ENCODE data around the gene LCTL.

Gene LCTL

GRCh38 chr15:66611257-66612053 is 45.7 kb upstream of the LCTL start:
- Histone ChIP-seq H3K4me1 (ENCODE audit: low read length) (peaks cover 6% of the 10 kb centered on the region; the same call in 1 of the 2 replicates), H3K27ac (ENCODE audit: low read length) (no peak overlapping the region), H3K36me3 (replicated peaks; ENCODE audit: low read depth, low read length) (no peaks in the 10 kb centered on the region), H3K79me2 (ENCODE audit: low read length) (no peaks in the 10 kb centered on the region), H4K20me1 (ENCODE audit: insufficient read depth, low read length) (no peaks in the 10 kb centered on the region), H3K9ac (ENCODE audit: low read length) (no peak overlapping the region), H3K27me3 (ENCODE audit: low read depth, low read length) (0 out of 2 replicates have a peak, but pooled peaks cover 3% of the 10 kb centered on the region), H3K4me2 (ENCODE audit: low read length) (no peak overlapping the region), H3K4me3 (ENCODE audit: low read length) (no peak overlapping the region), H2AFZ (ENCODE audit: low read depth, low read length) (no peak overlapping the region), H3K9me3 (ENCODE audit: insufficient read depth, low read length) (no peaks in the 10 kb centered on the region)
- TF ChIP-seq CTCF (IDR thresholded peaks at IDR 0.05; ENCODE audit: low read depth, low read length): no peak
- TF ChIP-seq EZH2phosphoT487 (IDR thresholded peaks at IDR 0.05; ENCODE audit: low read depth): no peak

- Histone ChIP-seq H4K20me1 (ENCODE audit: insufficient read depth, low read length) (no peaks in the 10 kb centered on the region), H3K4me1 (ENCODE audit: low read length) (peaks cover 4% of the 10 kb centered on the region; the same call in 1 of the 2 replicates), H3K4me2 (ENCODE audit: low read length) (no peak overlapping the region), H3K36me3 (replicated peaks; ENCODE audit: low read depth, low read length) (no peaks in the 10 kb centered on the region), H3K27me3 (ENCODE audit: low read depth, low read length) (peaks cover 8% of the 10 kb centered on the region; the same call in 1 of the 2 replicates), H3K79me2 (ENCODE audit: low read length) (no peaks in the 10 kb centered on the region), H3K27ac (ENCODE audit: low read length) (no peak overlapping the region), H2AFZ (ENCODE audit: low read depth, low read length) (no peak overlapping the region), H3K9me3 (ENCODE audit: insufficient read depth, low read length) (no peaks in the 10 kb centered on the region), H3K9ac (ENCODE audit: low read length) (no peak overlapping the region), H3K4me3 (ENCODE audit: low read length) (no peak overlapping the region)
- TF ChIP-seq CTCF (IDR thresholded peaks at IDR 0.05; ENCODE audit: low read depth, low read length) (no peak), EZH2phosphoT487 (IDR thresholded peaks at IDR 0.05; ENCODE audit: low read depth) (no peak)
Measured at GRCh38 chr15:66609876-66610275, 44.1 kb upstream of the LCTL start.

- Histone ChIP-seq H3K4me2 (ENCODE audit: low read length) (no peak overlapping the region), H3K4me3 (ENCODE audit: low read length) (no peak overlapping the region), H3K4me1 (ENCODE audit: low read length) (no peaks in the 10 kb centered on the region), H3K27ac (ENCODE audit: low read length) (no peak overlapping the region), H3K9me3 (ENCODE audit: insufficient read depth, low read length) (no peaks in the 10 kb centered on the region), H4K20me1 (ENCODE audit: insufficient read depth, low read length) (no peaks in the 10 kb centered on the region), H2AFZ (ENCODE audit: low read depth, low read length) (no peak overlapping the region), H3K27me3 (ENCODE audit: low read depth, low read length) (peaks cover 9% of the 10 kb centered on the region; the same call in 1 of the 2 replicates), H3K79me2 (ENCODE audit: low read length) (no peaks in the 10 kb centered on the region), H3K9ac (ENCODE audit: low read length) (no peak overlapping the region), H3K36me3 (replicated peaks; ENCODE audit: low read depth, low read length) (no peaks in the 10 kb centered on the region)
- TF ChIP-seq CTCF (IDR thresholded peaks at IDR 0.05; ENCODE audit: low read depth, low read length) (no peak), EZH2phosphoT487 (IDR thresholded peaks at IDR 0.05; ENCODE audit: low read depth) (no peak)
Measured at GRCh38 chr15:66608881-66609280, 43.1 kb upstream of the LCTL start.

- TF ChIP-seq CTCF (IDR thresholded peaks at IDR 0.05; ENCODE audit: low read depth, low read length): no peak
- TF ChIP-seq EZH2phosphoT487 (IDR thresholded peaks at IDR 0.05; ENCODE audit: low read depth): no peak
- Histone ChIP-seq H3K4me2 (ENCODE audit: low read length) (no peak overlapping the region), H3K4me1 (ENCODE audit: low read length) (0 out of 2 replicates have a peak, but pooled peaks cover 2% of the 10 kb centered on the region), H3K27ac (ENCODE audit: low read length) (no peak overlapping the region), H3K27me3 (ENCODE audit: low read depth, low read length) (peaks cover 9% of the 10 kb centered on the region; the same call in 1 of the 2 replicates), H3K4me3 (ENCODE audit: low read length) (no peak overlapping the region), H3K79me2 (ENCODE audit: low read length) (no peaks in the 10 kb centered on the region), H4K20me1 (ENCODE audit: insufficient read depth, low read length) (no peaks in the 10 kb centered on the region), H3K36me3 (replicated peaks; ENCODE audit: low read depth, low read length) (no peaks in the 10 kb centered on the region), H3K9me3 (ENCODE audit: insufficient read depth, low read length) (no peaks in the 10 kb centered on the region), H3K9ac (ENCODE audit: low read length) (no peak overlapping the region), H2AFZ (ENCODE audit: low read depth, low read length) (no peak overlapping the region)
Measured at GRCh38 chr15:66608159-66608558, 42.4 kb upstream of the LCTL start.
